Measurements from ENCODE around the gene PLPPR3. TPM values are rescaled to one million over a fixed set of nuclear protein-coding genes. Genes with fewer than 3 reads are reported as not detected.

Gene PLPPR3
- total and polyA plus RNA-seq, 9 of the 15 experiments (the other 6 are each of a cell fraction or from before 2014, with no cell fraction given) = 0.01 to 48.2 (median 8.6) TPM

GRCh38 chr19:799076-799881 lies 22.5 kb downstream of the PLPPR3 start (continued):
- no peak for TF ChIP-seq TSHZ1 (CRISPR knock-in tag; IDR thresholded peaks at IDR 0.05)
- TF ChIP-seq CXXC5 (CRISPR knock-in tag; IDR thresholded peaks at IDR 0.05) = peak; percentile 32; the same call in 1 of the 2 replicates
- TF ChIP-seq HNRNPK (IDR thresholded peaks at IDR 0.05; ENCODE audit: low read depth, low read length, poor library complexity, severe bottlenecking) = no peak
- TF ChIP-seq CHD1 (IDR thresholded peaks at IDR 0.05; ENCODE audit: low read length) = peak; percentile 42
- TF ChIP-seq ARNT (IDR thresholded peaks at IDR 0.05) = no peak
- 0 out of 2 replicates have a peak, but pooled peaks have one; percentile 16 for TF ChIP-seq NR2C1 (IDR thresholded peaks at IDR 0.05)
- TF ChIP-seq NR2C1 (tag; IDR thresholded peaks at IDR 0.05) = no peak
- peak; percentile 32; the same call in 1 of the 2 replicates for TF ChIP-seq SMARCE1 (IDR thresholded peaks at IDR 0.05)
- no peak for TF ChIP-seq DACH1 (IDR thresholded peaks at IDR 0.05; ENCODE audit: partially characterized antibody)
- no peak for TF ChIP-seq ZNF184 (CRISPR knock-in tag; IDR thresholded peaks at IDR 0.05)
- TF ChIP-seq ZBTB26 (CRISPR knock-in tag; IDR thresholded peaks at IDR 0.05) = no peak
- TF ChIP-seq RAD21 (CRISPR knock-in tag; conservative IDR thresholded peaks at IDR 0.05 in 1 of 2, IDR thresholded peaks at IDR 0.05 in 1 of 2) = 0 out of 4 replicates have a peak, but pooled peaks of 1 of the 2 experiments have one; percentile 4
- peak in 1 of 3 experiments; percentile 47; a peak in 4 of 6 replicates for TF ChIP-seq CTCF (IDR thresholded peaks at IDR 0.05 in 2 of 3, conservative IDR thresholded peaks at IDR 0.05 in 1 of 3; ENCODE audit: insufficient read depth in 2 of 3, low read depth in 1 of 3, low read length in 3 of 3)
- TF ChIP-seq ZEB2 (IDR thresholded peaks at IDR 0.05) = no peak
- no peak for TF ChIP-seq CTCFL (IDR thresholded peaks at IDR 0.05; ENCODE audit: borderline replicate concordance, insufficient read depth, low read depth, low read length, poor library complexity, severe bottlenecking)
- no peak for TF ChIP-seq ZSCAN29 (IDR thresholded peaks at IDR 0.05)
- TF ChIP-seq RHOXF2B (CRISPR knock-in tag; conservative IDR thresholded peaks at IDR 0.05) = no peak
- TF ChIP-seq ARID1B (IDR thresholded peaks at IDR 0.05) = no peak
- peak; percentile 73 for TF ChIP-seq ZBTB7A (IDR thresholded peaks at IDR 0.05; ENCODE audit: borderline replicate concordance, control insufficient read depth, low read depth, low read length)

Data from K562 (cell line).